ENCODE results near the gene EFCAB9. TPM values are rescaled to one million over a fixed set of nuclear protein-coding genes. Genes with fewer than 3 reads are reported as not detected.

EFCAB9 gene
- total RNA-seq, 1 donor from 2014 or later = not detected

DNA sequence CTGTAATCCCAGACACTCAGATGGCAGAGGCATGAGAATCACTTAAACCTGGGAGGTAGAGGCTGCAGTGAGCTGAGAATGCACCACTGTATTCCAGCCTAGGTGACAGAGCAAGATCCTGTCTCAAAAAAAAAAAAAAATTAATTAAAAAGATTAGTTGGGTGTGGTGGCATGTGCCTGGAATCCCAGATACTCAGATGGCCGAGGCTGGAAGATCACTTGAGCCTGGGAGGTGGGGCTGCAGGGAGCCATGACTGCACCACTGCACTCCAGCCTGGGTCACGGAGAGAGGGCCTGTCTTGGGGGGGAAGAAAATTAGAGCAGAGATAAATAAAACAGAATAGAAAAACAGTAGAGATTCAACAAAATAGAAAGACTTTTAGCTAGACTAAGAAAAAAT is 54.7 kb downstream of the EFCAB9 start:
- H3K4me3 Mint-ChIP-seq = no peak overlapping the region
- H3K27me3 Mint-ChIP-seq = no peaks in the 10 kb centered on the region
- DNase-seq (ENCODE audit: extremely low spot score, unreplicated experiment) = no peak
- H3K36me3 Mint-ChIP-seq = peaks cover 39% of the 10 kb centered on the region
- H3K27ac Mint-ChIP-seq = no peak overlapping the region
- TF ChIP-seq, protein P1, sequence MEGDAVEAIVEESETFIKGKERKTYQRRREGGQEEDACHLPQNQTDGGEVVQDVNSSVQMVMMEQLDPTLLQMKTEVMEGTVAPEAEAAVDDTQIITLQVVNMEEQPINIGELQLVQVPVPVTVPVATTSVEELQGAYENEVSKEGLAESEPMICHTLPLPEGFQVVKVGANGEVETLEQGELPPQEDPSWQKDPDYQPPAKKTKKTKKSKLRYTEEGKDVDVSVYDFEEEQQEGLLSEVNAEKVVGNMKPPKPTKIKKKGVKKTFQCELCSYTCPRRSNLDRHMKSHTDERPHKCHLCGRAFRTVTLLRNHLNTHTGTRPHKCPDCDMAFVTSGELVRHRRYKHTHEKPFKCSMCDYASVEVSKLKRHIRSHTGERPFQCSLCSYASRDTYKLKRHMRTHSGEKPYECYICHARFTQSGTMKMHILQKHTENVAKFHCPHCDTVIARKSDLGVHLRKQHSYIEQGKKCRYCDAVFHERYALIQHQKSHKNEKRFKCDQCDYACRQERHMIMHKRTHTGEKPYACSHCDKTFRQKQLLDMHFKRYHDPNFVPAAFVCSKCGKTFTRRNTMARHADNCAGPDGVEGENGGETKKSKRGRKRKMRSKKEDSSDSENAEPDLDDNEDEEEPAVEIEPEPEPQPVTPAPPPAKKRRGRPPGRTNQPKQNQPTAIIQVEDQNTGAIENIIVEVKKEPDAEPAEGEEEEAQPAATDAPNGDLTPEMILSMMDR (conservative IDR thresholded peaks at IDR 0.05) = no peak
- H3K4me1 Mint-ChIP-seq (ENCODE audit: unreplicated experiment) = peaks cover 13% of the 10 kb centered on the region
- H3K9me3 Mint-ChIP-seq = peaks cover 9% of the 10 kb centered on the region

DNA sequence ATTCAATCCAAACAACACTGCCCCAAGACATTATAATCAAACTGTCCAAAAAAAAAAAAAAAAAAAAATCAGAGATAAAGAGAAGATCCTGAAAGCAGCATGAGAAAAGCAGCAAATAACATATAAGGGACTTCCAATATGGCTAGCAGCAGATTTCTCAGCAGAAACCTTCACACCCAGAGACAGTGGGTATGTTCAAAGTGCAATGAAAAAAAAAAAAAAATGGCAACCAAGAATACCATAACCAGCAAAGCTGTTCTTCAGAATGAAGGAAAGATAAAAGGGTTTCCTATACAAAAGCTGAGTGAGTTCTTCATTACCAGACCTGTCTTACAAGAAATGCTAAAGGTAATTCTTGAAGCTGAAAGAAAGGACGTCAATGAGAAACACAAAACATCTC is 57.4 kb downstream of the EFCAB9 start:
- Mint-ChIP-seq H3K27me3 (no peaks in the 10 kb centered on the region), H3K36me3 (peaks cover 51% of the 10 kb centered on the region), H3K27ac (no peak overlapping the region), H3K4me1 (ENCODE audit: unreplicated experiment) (peaks cover 8% of the 10 kb centered on the region), H3K4me3 (no peak overlapping the region), H3K9me3 (peaks cover 9% of the 10 kb centered on the region)
- TF ChIP-seq, protein P1 (conservative IDR thresholded peaks at IDR 0.05) = no peak
- no peak for DNase-seq (ENCODE audit: extremely low spot score, unreplicated experiment)

DNA sequence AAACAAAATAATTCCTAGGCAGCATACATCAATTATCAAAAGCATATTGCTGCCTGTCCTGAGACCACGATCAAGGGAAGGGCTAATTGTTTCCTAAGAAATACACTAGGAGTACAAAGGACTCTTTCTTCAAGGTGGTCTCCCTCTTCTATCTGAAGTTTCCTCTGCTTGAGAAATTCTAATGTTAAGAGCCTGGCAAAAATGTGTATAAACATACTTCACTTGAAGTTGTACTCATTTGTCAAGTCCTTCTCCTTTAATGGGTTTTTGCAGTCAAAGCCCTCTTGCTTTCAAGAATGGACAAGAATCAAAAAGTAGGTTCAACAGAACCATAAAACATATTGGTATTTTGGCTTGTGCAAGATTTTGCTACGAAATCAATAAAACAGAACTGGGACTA is 58.5 kb downstream of the EFCAB9 start:
- H3K9me3 Mint-ChIP-seq = peaks cover 14% of the 10 kb centered on the region
- TF ChIP-seq, protein P1 (conservative IDR thresholded peaks at IDR 0.05) = no peak
- DNase-seq (ENCODE audit: extremely low spot score, unreplicated experiment) = no peak
- H3K27ac Mint-ChIP-seq = no peak overlapping the region
- peaks cover 8% of the 10 kb centered on the region for H3K4me1 Mint-ChIP-seq (ENCODE audit: unreplicated experiment)
- no peaks in the 10 kb centered on the region for H3K27me3 Mint-ChIP-seq
- H3K36me3 Mint-ChIP-seq = peaks cover 53% of the 10 kb centered on the region
- no peak overlapping the region for H3K4me3 Mint-ChIP-seq

Other genes with a start within 250 kb of the EFCAB9 start
- 50.2 and 52.5 TPM in 2 replicates for gene FBXW11, start 187.5 kb upstream of the EFCAB9 start, total RNA-seq (ENCODE audit: low replicate concordance)
- 15.2 and 25.0 TPM in 2 replicates for gene STK10, start 5.9 kb upstream of the EFCAB9 start, total RNA-seq (ENCODE audit: low replicate concordance)
- gene UBTD2, start 89.6 kb downstream of the EFCAB9 start, total RNA-seq (ENCODE audit: low replicate concordance) = 32.8 and 47.2 TPM in 2 replicates

Measured in type B pancreatic cell (in vitro differentiated cells).